Aortic smooth muscle cell (primary cell): ENCODE results near the gene PTMS. TPM values are rescaled to one million over a fixed set of nuclear protein-coding genes. Genes with fewer than 3 reads are reported as not detected.

Experiments
- total RNA-seq: library from RNA; depleted of rRNA; stranded (reverse); fragments of >200 nt; gene quantifications from 2 replicates; pipeline ENCODE4 v1.2.3, GENCODE V29; 2014

PTMS gene
- total RNA-seq: 58.0 and 85.9 TPM in 2 replicates

GRCh38 chr12:6765634-6766581, at the start of gene PTMS:
Gene PTMS (plus strand): TSS chr12:6766363. CDS start chr12:6766706, 343 bp downstream.

GRCh38 chr12:6723607-6724408, 42.4 kb upstream of the PTMS start, which contains the start of gene COPS7A:
Gene COPS7A (plus strand): TSS chr12:6724046. CDS start chr12:6724657, 611 bp downstream.

GRCh38 chr12:6752921-6753771, 13.0 kb upstream of the PTMS start, which contains the start of gene MLF2:
Gene MLF2 (minus strand): TSS chr12:6753141. CDS start chr12:6752334, 807 bp downstream.

GRCh38 chr12:6772331-6772695, 6.2 kb downstream of the PTMS start, which contains the start of gene LAG3:
Gene LAG3 (plus strand): TSS chr12:6772520. CDS start chr12:6772853, 333 bp downstream.

GRCh38 chr12:6788972-6789924, 23.1 kb downstream of the PTMS start, which contains the start of gene CD4:
Gene CD4 (plus strand): TSS chr12:6789528. CDS start chr12:6800139, 10,611 bp downstream.

Other genes with a start within 250 kb of the PTMS start
- 8,383 and 9,740 TPM in 2 replicates for gene GAPDH, start 231.8 kb upstream of the PTMS start, total RNA-seq
- 30.0 and 44.3 TPM in 2 replicates for gene IFFO1, start 210.3 kb upstream of the PTMS start, total RNA-seq
- 12.3 and 19.0 TPM in 2 replicates for gene NOP2, start 198.1 kb upstream of the PTMS start, total RNA-seq
- gene CHD4, start 159.0 kb upstream of the PTMS start, total RNA-seq: 228 and 268 TPM in 2 replicates
- gene LPAR5, start 130.4 kb upstream of the PTMS start, total RNA-seq: not detected in 2 replicates
- gene ACRBP, start 118.9 kb upstream of the PTMS start, total RNA-seq: 0.13 and 0.25 TPM in 2 replicates
- 26.0 and 41.9 TPM in 2 replicates for gene ING4, start 103.2 kb upstream of the PTMS start, total RNA-seq
- gene ZNF384, start 77.0 kb upstream of the PTMS start, total RNA-seq: 9.2 and 10.6 TPM in 2 replicates
- gene PIANP, start 65.5 kb upstream of the PTMS start, total RNA-seq: 0.13 TPM in 1 of 2 replicates, not detected in the other
- 143 and 164 TPM in 2 replicates for gene COPS7A, start 42.3 kb upstream of the PTMS start, total RNA-seq
- 119 TPM in 2 replicates for gene MLF2, start 13.2 kb upstream of the PTMS start, total RNA-seq
- gene LAG3, start 6.2 kb downstream of the PTMS start, total RNA-seq: under 0.01 and 0.12 TPM in 2 replicates
- gene CD4, start 23.2 kb downstream of the PTMS start, total RNA-seq: 3.1 and 7.5 TPM in 2 replicates
- gene GPR162, start 55.5 kb downstream of the PTMS start, total RNA-seq: 5.7 and 7.9 TPM in 2 replicates
- gene P3H3, start 62.0 kb downstream of the PTMS start, total RNA-seq: 90.6 and 104 TPM in 2 replicates
- gene GNB3, start 74.6 kb downstream of the PTMS start, total RNA-seq: 1.6 and 1.8 TPM in 2 replicates
- 9.5 and 19.2 TPM in 2 replicates for gene CDCA3, start 84.9 kb downstream of the PTMS start, total RNA-seq
- 98.9 and 128 TPM in 2 replicates for gene USP5, start 85.8 kb downstream of the PTMS start, total RNA-seq
- 769 and 1,187 TPM in 2 replicates for gene TPI1, start 101.2 kb downstream of the PTMS start, total RNA-seq
- gene SPSB2, start 106.9 kb downstream of the PTMS start, total RNA-seq: 9.6 and 10.5 TPM in 2 replicates
- gene LRRC23, start 138.5 kb downstream of the PTMS start, total RNA-seq: 12.4 and 12.7 TPM in 2 replicates
- gene ENO2, start 148.2 kb downstream of the PTMS start, total RNA-seq: 16.2 and 19.3 TPM in 2 replicates
- 6.7 and 23.0 TPM in 2 replicates for gene ATN1, start 161.6 kb downstream of the PTMS start, total RNA-seq
- gene RNU7-1, start 177.5 kb downstream of the PTMS start, total RNA-seq: not detected in 2 replicates
- 114 and 150 TPM in 2 replicates for gene C12orf57, start 177.7 kb downstream of the PTMS start, total RNA-seq
- not detected in 2 replicates for gene PTPN6, start 185.0 kb downstream of the PTMS start, total RNA-seq
- gene PHB2, start 204.3 kb downstream of the PTMS start, total RNA-seq: 103 and 125 TPM in 2 replicates
- 26.3 and 35.9 TPM in 2 replicates for gene EMG1, start 204.6 kb downstream of the PTMS start, total RNA-seq